Activated B cell treated with CpG ODN at 0.5 μM for 24 hours (primary cell): ENCODE data around the gene ZDHHC11. TPM values are rescaled to one million over a fixed set of nuclear protein-coding genes. Genes with fewer than 3 reads are reported as not detected.
"Not testable (repeated sequence)": the region's sequence is repeated elsewhere in the genome, so short reads cannot be mapped to it uniquely, and the experiment has no call there.

ENCODE experiments used
- ATAC-seq: fragments of 200-7000 bp; cut with Tn5 transposase; one replicate; pipeline ENCODE4 v1.10.0; 2021; ENCODE audit warnings: low read depth, mild to moderate bottlenecking, moderate library complexity
- CTCF ChIA-PET: fragments of 350-600 bp; sonication (Branson Sonifier 250); formaldehyde crosslinking; loops from one replicate; lab custom pipeline; 2021; ENCODE audit warnings: antibody characterized with exemption; lab: Charles Lee
- POLR2A ChIA-PET: fragments of 350-600 bp; sonication (Branson Sonifier 250); formaldehyde crosslinking; loops from one replicate; lab custom pipeline; 2021; ENCODE audit warnings: antibody characterized with exemption; lab: Charles Lee
- DNase-seq: peaks from one replicate; pipeline ENCODE4 v3.0.0; 2022
- H3K27ac Mint-ChIP-seq: one replicate; pipeline ENCODE4 v1.8.0; 2020; ENCODE audit warnings: mixed read lengths
- H3K27me3 Mint-ChIP-seq: one replicate; pipeline ENCODE4 v1.8.0; 2021; ENCODE audit warnings: mixed read lengths
- H3K36me3 Mint-ChIP-seq: one replicate; pipeline ENCODE4 v1.8.0; 2021; ENCODE audit warnings: low read depth, mixed read lengths
- H3K4me1 Mint-ChIP-seq: one replicate; pipeline ENCODE4 v1.8.0; 2021; ENCODE audit warnings: mixed read lengths
- H3K4me3 Mint-ChIP-seq: one replicate; pipeline ENCODE4 v1.8.0; 2020; ENCODE audit warnings: mild to moderate bottlenecking, mixed read lengths
- H3K9me3 Mint-ChIP-seq: one replicate; pipeline ENCODE4 v1.8.0; 2020; ENCODE audit warnings: mixed read lengths
- intact Hi-C: fragments of 100-400 bp; cut with micrococcal nuclease; formaldehyde crosslinking; loops from one replicate; pipeline ENCODE4 v1.15.1; 2024
- total RNA-seq: library from RNA; stranded (reverse); gene quantifications from 2 replicates; pipeline ENCODE4 v1.2.3, GENCODE V29; 2022
- TF ChIP-seq, protein P1 (sequence below): fragments of 200-600 bp; IDR thresholded peaks from one replicate; pipeline ENCODE4 v1.8.0; 2022; ENCODE audit warnings: antibody characterized with exemption, mild to moderate bottlenecking

ZDHHC11 gene
- total RNA-seq, 1 donor from 2014 or later, result 1.6 TPM

- no peak overlapping the region for H3K4me3 Mint-ChIP-seq
- no peak overlapping the region for H3K27ac Mint-ChIP-seq
- no peaks in the 10 kb centered on the region for H3K4me1 Mint-ChIP-seq
- no peaks in the 10 kb centered on the region for H3K9me3 Mint-ChIP-seq
- H3K27me3 Mint-ChIP-seq, result no peaks in the 10 kb centered on the region
- intact Hi-C loops, result loop anchor here (5.0 kb wide), 1 partner anchor 93 kb away; no protein-coding TSS in a partner anchor
- TF ChIP-seq, protein P1, sequence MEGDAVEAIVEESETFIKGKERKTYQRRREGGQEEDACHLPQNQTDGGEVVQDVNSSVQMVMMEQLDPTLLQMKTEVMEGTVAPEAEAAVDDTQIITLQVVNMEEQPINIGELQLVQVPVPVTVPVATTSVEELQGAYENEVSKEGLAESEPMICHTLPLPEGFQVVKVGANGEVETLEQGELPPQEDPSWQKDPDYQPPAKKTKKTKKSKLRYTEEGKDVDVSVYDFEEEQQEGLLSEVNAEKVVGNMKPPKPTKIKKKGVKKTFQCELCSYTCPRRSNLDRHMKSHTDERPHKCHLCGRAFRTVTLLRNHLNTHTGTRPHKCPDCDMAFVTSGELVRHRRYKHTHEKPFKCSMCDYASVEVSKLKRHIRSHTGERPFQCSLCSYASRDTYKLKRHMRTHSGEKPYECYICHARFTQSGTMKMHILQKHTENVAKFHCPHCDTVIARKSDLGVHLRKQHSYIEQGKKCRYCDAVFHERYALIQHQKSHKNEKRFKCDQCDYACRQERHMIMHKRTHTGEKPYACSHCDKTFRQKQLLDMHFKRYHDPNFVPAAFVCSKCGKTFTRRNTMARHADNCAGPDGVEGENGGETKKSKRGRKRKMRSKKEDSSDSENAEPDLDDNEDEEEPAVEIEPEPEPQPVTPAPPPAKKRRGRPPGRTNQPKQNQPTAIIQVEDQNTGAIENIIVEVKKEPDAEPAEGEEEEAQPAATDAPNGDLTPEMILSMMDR, result no peak
- ChIA-PET POLR2A (no interaction called here), CTCF (no interaction called here)
- DNase-seq (no peak), ATAC-seq (no peak)
- H3K36me3 Mint-ChIP-seq, result no peaks in the 10 kb centered on the region
Observed at GRCh38 chr5:749101-749670, 101.6 kb downstream of the ZDHHC11 start.

DNA sequence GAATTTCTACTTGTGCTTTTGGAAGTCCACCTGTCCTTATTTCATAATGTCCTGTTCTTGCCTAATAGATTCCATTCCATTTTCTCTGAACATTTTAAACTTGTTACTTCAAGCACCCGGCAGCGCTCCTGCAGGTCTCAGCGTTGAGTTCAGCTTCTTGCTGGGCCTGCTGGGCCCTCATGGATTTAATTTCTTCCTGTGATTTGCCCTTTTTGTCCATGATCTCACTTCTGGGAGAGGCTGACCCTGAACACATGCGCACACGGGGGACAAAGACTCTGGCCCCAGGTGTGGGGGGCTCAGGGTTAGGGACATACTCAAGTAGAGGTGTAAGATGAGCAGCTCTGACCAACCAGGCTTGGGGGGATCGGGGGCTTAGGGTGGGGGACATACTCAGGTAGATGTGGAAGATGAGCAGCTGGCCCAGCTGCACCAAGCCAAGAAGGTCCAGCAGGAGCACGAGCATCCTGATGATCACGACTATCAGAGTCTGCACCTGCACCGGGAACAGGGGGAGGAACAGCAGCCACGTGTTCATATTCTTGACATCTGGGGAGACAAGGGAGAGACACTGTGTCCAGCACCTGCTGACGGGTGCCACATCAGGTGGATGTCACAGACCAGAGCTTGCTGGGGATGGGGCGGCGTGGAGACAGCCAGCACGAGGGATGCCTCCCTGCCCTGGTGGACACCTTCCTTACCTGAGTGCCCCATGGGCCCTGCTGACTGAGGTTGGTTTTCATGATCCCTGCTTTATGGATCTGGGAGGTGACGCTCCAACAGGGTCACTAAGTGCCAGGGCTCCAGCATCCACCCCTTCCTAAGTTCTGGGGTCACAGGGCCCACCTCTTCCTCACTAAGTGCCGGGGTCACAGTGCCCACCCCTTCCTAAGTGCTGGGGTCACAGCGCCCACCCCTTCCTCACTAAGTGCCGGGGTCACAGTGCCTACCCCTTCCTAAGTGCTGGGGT is 102.5 kb downstream of the ZDHHC11 start:
- H3K9me3 Mint-ChIP-seq, POLR2A ChIA-PET, H3K4me1 Mint-ChIP-seq, H3K27me3 Mint-ChIP-seq, H3K27ac Mint-ChIP-seq, DNase-seq, H3K4me3 Mint-ChIP-seq, ATAC-seq, CTCF ChIA-PET, H3K36me3 Mint-ChIP-seq: not testable (repeated sequence)
- intact Hi-C loops, result loop anchor here (5.0 kb wide), 1 partner anchor 94 kb away; no protein-coding TSS in a partner anchor

GRCh38 chr5:747303-747844 is 103.4 kb downstream of the ZDHHC11 start:
- POLR2A ChIA-PET, H3K4me1 Mint-ChIP-seq, H3K27ac Mint-ChIP-seq, ATAC-seq, H3K9me3 Mint-ChIP-seq, H3K27me3 Mint-ChIP-seq, H3K36me3 Mint-ChIP-seq, H3K4me3 Mint-ChIP-seq, DNase-seq, CTCF ChIA-PET: not testable (repeated sequence)
- intact Hi-C loops, result loop anchor here (5.0 kb wide), 1 partner anchor 95 kb away; no protein-coding TSS in a partner anchor

DNA sequence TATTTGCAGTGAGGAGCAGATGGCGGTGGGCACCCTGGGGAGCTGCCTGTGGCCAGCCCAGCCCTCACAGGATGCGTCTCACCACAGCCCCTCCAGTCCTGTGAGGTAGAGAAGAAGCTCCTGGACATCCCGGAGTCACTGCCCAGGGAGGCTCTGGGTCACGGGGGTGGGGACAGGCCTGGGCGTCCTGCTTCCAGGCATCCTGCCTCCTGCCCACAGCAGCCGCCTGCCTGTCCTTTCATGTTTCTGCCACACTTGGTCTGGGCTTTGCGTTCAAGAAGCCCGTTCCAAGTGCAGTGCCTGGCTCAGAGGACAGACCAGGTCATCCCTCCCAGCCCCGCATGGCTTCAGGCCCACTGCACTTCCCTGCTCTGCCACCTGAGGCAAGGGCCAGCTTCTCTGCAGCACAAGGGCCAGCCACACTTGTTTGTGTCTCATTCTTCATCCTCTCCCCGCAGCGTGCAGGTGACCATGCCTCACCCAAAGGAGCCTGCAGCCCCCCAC is 104.5 kb downstream of the ZDHHC11 start:
- H3K4me1 Mint-ChIP-seq, result no peaks in the 10 kb centered on the region
- TF ChIP-seq, protein P1, result no peak
- POLR2A ChIA-PET, result no interaction called here
- H3K9me3 Mint-ChIP-seq, result no peaks in the 10 kb centered on the region
- no peaks in the 10 kb centered on the region for H3K27me3 Mint-ChIP-seq
- H3K36me3 Mint-ChIP-seq, result no peaks in the 10 kb centered on the region
- DNase-seq (no peak), ATAC-seq (no peak)
- no peak overlapping the region for H3K4me3 Mint-ChIP-seq
- no peak overlapping the region for H3K27ac Mint-ChIP-seq
- intact Hi-C loops, result loop anchor here (5.0 kb wide), 1 partner anchor 96 kb away; no protein-coding TSS in a partner anchor
- CTCF ChIA-PET, result no interaction called here

Other genes with a start within 250 kb of the ZDHHC11 start
- 15.1 and 17.4 TPM in 2 replicates for gene CEP72, start 238.6 kb downstream of the ZDHHC11 start, total RNA-seq
- 0.04 TPM in 1 of 2 replicates, not detected in the other for gene TPPP, start 157.6 kb downstream of the ZDHHC11 start, total RNA-seq
- gene ZDHHC11B, start 66.3 kb downstream of the ZDHHC11 start, total RNA-seq, result 0.07 and 0.09 TPM in 2 replicates
- gene BRD9, start 41.8 kb upstream of the ZDHHC11 start, total RNA-seq, result 53.0 and 67.8 TPM in 2 replicates
- gene TRIP13, start 41.9 kb upstream of the ZDHHC11 start, total RNA-seq, result 3.5 and 4.1 TPM in 2 replicates
- 0.16 and 1.1 TPM in 2 replicates for gene NKD2, start 157.8 kb upstream of the ZDHHC11 start, total RNA-seq